Spleen (tissue), 11 donors: Measurements from ENCODE around the gene DDX54. TPM values are rescaled to one million over a fixed set of nuclear protein-coding genes. Genes with fewer than 3 reads are reported as not detected.

Experiments used
- DNase-seq: peaks from one replicate; pipeline ENCODE4 v3.0.0-alpha.2; 2020
- H3K27ac ChIP-seq, 8 donors: fragments of 200-600 bp; sonication (generic) in 7 of 8; 1 replicate in 4 of 8; 2 replicates in 4 of 8; pipeline versions ENCODE4 v1.5.0 to v1.8.0; 2016 to 2021; ENCODE audit warnings: inconsistent platforms in 4 of 8, mild to moderate bottlenecking in 4 of 8, moderate library complexity in 1 of 8
- H3K27me3 ChIP-seq, 7 donors: fragments of 200-600 bp; sonication (generic) in 6 of 7; replicated peaks in 1 of 7; 1 replicate in 4 of 7; 2 replicates in 3 of 7; pipeline versions ENCODE4 v1.5.0 to v1.8.0; 2016 to 2021; ENCODE audit warnings: inconsistent platforms in 3 of 7, mild to moderate bottlenecking in 1 of 7
- H3K36me3 ChIP-seq, 6 donors: fragments of 200-600 bp; sonication (generic) in 5 of 6; 1 replicate in 4 of 6; 2 replicates in 2 of 6; pipeline versions ENCODE4 v1.5.0 to v1.8.0; 2016 to 2021; ENCODE audit warnings: inconsistent platforms in 2 of 6
- H3K4me1 ChIP-seq, 6 donors: fragments of 200-600 bp; sonication (generic) in 5 of 6; 1 replicate in 3 of 6; 2 replicates in 3 of 6; pipeline versions ENCODE4 v1.5.0 to v1.8.0; 2016 to 2021; ENCODE audit warnings: inconsistent platforms in 3 of 6
- H3K4me3 ChIP-seq, 8 donors: fragments of 200-600 bp; sonication (generic) in 7 of 8; 1 replicate in 4 of 8; 2 replicates in 4 of 8; pipeline versions ENCODE4 v1.5.0 to v1.8.0; 2016 to 2021; ENCODE audit warnings: inconsistent platforms in 4 of 8, mild to moderate bottlenecking in 4 of 8, moderate library complexity in 2 of 8
- H3K9me3 ChIP-seq, 8 donors: fragments of 200-600 bp; sonication (generic) in 7 of 8; 1 replicate in 4 of 8; 2 replicates in 4 of 8; pipeline versions ENCODE4 v1.5.0 to v1.8.0; 2016 to 2021; ENCODE audit warnings: inconsistent platforms in 4 of 8
- CTCF ChIP-seq, 11 experiments: fragments of 200-600 bp in 7 of 11; fragments of 450-650 bp in 4 of 11; sonication (generic) in 4 of 11; IDR thresholded peaks in 8 of 11; conservative IDR thresholded peaks in 3 of 11; 1 replicate in 7 of 11; 2 replicates in 4 of 11; pipeline versions ENCODE4 v1.4.0 to v1.8.0; 2016 to 2021; ENCODE audit warnings: antibody characterized with exemption in 11 of 11, inconsistent platforms in 4 of 11, mild to moderate bottlenecking in 1 of 11
- POLR2A ChIP-seq, 3 donors: fragments of 450-650 bp; IDR thresholded peaks; one replicate each; pipeline ENCODE4 v1.5.1; 2017; ENCODE audit warnings: antibody characterized with exemption in 3 of 3, mild to moderate bottlenecking in 1 of 3
- POLR2AphosphoS5 ChIP-seq, 3 donors: sonication (generic); formaldehyde crosslinking; IDR thresholded peaks; one replicate each; pipeline ENCODE4 v1.5.1; 2017; ENCODE audit warnings: antibody characterized with exemption in 3 of 3
- WGBS, 5 donors: extraction: QIAGEN DNeasy Blood & Tissue Kit in 3 of 5; methylation state at CpG; one replicate each; pipeline versions ENCODE4 v1.1.5 to v1.1.7; 2013 to 2018; 5-methylcytosine and 5-hydroxymethylcytosine counted together
- intact Hi-C: fragments of 100-400 bp; cut with DNase I; formaldehyde crosslinking; loops from one replicate; pipeline ENCODE4 v1.15.0; 2023; ENCODE audit warnings: low total_unique reads
- polyA plus RNA-seq, 3 donors: library from polyadenylated mRNA; stranded (reverse); fragments of 200-250 nt; gene quantifications; one replicate each; pipeline ENCODE4 v1.2.1, GENCODE V29; 2013
- total RNA-seq, 7 donors: library from RNA; depleted of rRNA in 3 of 7; stranded (reverse); fragments of >200 nt in 3 of 7; fragmentation: NEBNext Ultra II Directional in 4 of 7; extraction: Animal tissue kit (Norgen Biotek cat#: 25700) in 4 of 7; gene quantifications; one replicate each; pipeline versions ENCODE4 v1.1.0 to v1.2.1, GENCODE V29; 2016 to 2021
- donor health status: healthy with polysubstance abuse.
- donor health status: DM: no; HTN: no; CAD: no; lungs with moderate emphysema.
- donor health status: DM: no; HTN: no; CAD: no.
- donor health status: Bipolar disorder and iron deficiency.
- donor health status: healthy.
- donor health status: DM: no; HTN: no; CAD: no.
- donor health status: DM: yes; HTN: yes; CAD: no.

DDX54 gene
- total and polyA plus RNA-seq, 10 donors: 44.4 to 80.3 (median 60.3) TPM

- no peak for DNase-seq
- intact Hi-C loops: no loop called here
- Histone ChIP-seq H3K36me3 (peaks cover 0 to 51% (median 22%) of the 10 kb centered on the region in 6 donors), H3K4me1 (peaks cover 15 to 42% (median 25%) of the 10 kb centered on the region in 6 donors), H3K9me3 (no peaks in the 10 kb centered on the region), H3K27me3 (no peaks in the 10 kb centered on the region), H3K27ac (no peak overlapping the region), H3K4me3 (no peak overlapping the region)
- TF ChIP-seq POLR2A (IDR thresholded peaks at IDR 0.05): no peak
- TF ChIP-seq POLR2AphosphoS5 (IDR thresholded peaks at IDR 0.05): no peak
- TF ChIP-seq CTCF (IDR thresholded peaks at IDR 0.05 in 8 of 11, conservative IDR thresholded peaks at IDR 0.05 in 3 of 11): no peak
- WGBS, 5 donors: 91 to 97% (median 94%) methylated on average over 2 of the region's 2 CpGs
Measured at GRCh38 chr12:113189361-113189760, 4.1 kb upstream of the DDX54 start.

- Histone ChIP-seq H3K27me3 (no peaks in the 10 kb centered on the region), H3K4me3 (peak overlapping the region in 5 of 8 donors; percentile 89 to 100 (median 96)), H3K4me1 (peaks cover 19 to 58% (median 38%) of the 10 kb centered on the region in 6 donors), H3K9me3 (no peaks in the 10 kb centered on the region), H3K36me3 (peaks cover 0 to 55% (median 21%) of the 10 kb centered on the region in 6 donors), H3K27ac (peak overlapping the region in 1 of 8 donors; percentile 94)
- no peak for TF ChIP-seq POLR2AphosphoS5 (IDR thresholded peaks at IDR 0.05)
- TF ChIP-seq CTCF (IDR thresholded peaks at IDR 0.05 in 8 of 11, conservative IDR thresholded peaks at IDR 0.05 in 3 of 11): no peak
- no peak for TF ChIP-seq POLR2A (IDR thresholded peaks at IDR 0.05)
- intact Hi-C loops: no loop called here
- DNase-seq: peak; percentile 82
- WGBS, 5 donors: 82 to 94% (median 82%) methylated on average over 3 to 16 of the region's 16 CpGs
Measured at GRCh38 chr12:113186666-113187325, 1.5 kb upstream of the DDX54 start.

GRCh38 chr12:113186033-113186365 is 721 bp upstream of the DDX54 start:
- TF ChIP-seq POLR2A (IDR thresholded peaks at IDR 0.05) (no peak), CTCF (IDR thresholded peaks at IDR 0.05 in 8 of 11, conservative IDR thresholded peaks at IDR 0.05 in 3 of 11) (no peak), POLR2AphosphoS5 (IDR thresholded peaks at IDR 0.05) (no peak)
- intact Hi-C loops: no loop called here

GRCh38 chr12:113184900-113185179 is 438 bp downstream of the DDX54 start:
- peak; percentile 96 for DNase-seq
- Histone ChIP-seq H3K36me3 (peaks cover 3 to 49% (median 21%) of the 10 kb centered on the region in 6 donors), H3K27ac (peak overlapping the region; percentile 93 to 99 (median 96)), H3K27me3 (no peaks in the 10 kb centered on the region), H3K4me1 (peaks cover 19 to 61% (median 38%) of the 10 kb centered on the region in 6 donors), H3K4me3 (peak overlapping the region; percentile 89 to 100 (median 100)), H3K9me3 (no peaks in the 10 kb centered on the region)
- intact Hi-C loops: no loop called here
- WGBS, 5 donors: 0 to 1% (median 0%) methylated on average over 20 of the region's 20 CpGs
- peak in 1 of 3 donors; percentile 72 for TF ChIP-seq POLR2AphosphoS5 (IDR thresholded peaks at IDR 0.05)
- TF ChIP-seq CTCF (IDR thresholded peaks at IDR 0.05 in 8 of 11, conservative IDR thresholded peaks at IDR 0.05 in 3 of 11): no peak
- TF ChIP-seq POLR2A (IDR thresholded peaks at IDR 0.05): no peak

More at GRCh38 chr12:113186033-113186365, 721 bp upstream of the DDX54 start:
- H3K4me3 ChIP-seq: peak overlapping the region; percentile 89 to 100 (median 100)
- DNase-seq: no peak
- H3K27ac ChIP-seq: peak overlapping the region in 7 of 8 donors; percentile 93 to 99 (median 96)
- WGBS, 5 donors: 8 to 13% (median 11%) methylated on average over 11 of the region's 11 CpGs
- peaks cover 0 to 49% (median 14%) of the 10 kb centered on the region in 6 donors for H3K36me3 ChIP-seq
- no peaks in the 10 kb centered on the region for H3K9me3 ChIP-seq
- no peaks in the 10 kb centered on the region for H3K27me3 ChIP-seq
- H3K4me1 ChIP-seq: peaks cover 19 to 61% (median 38%) of the 10 kb centered on the region in 6 donors
